ENCODE measurements around the gene PLD6. TPM values are rescaled to one million over a fixed set of nuclear protein-coding genes. Genes with fewer than 3 reads are reported as not detected.
A peak's percentile ranks its signal among the peaks of the same experiment; 100 is the strongest.

The PLD6 gene
- total and polyA plus RNA-seq, 2 donors (not counting 1 experiment from before 2014, with no cell fraction given) = 2.0 to 4.1 TPM

- H3K79me2 ChIP-seq (ENCODE audit: control insufficient read depth, insufficient read depth, low read length) = no peaks in the 10 kb centered on the region
- intact Hi-C loops (cut with micrococcal nuclease) = loop anchor here (10.0 kb wide), 1 partner anchor 48 kb away; the partner anchor contains the start of gene FLCN
- Mint-ChIP-seq H3K27ac (no peak overlapping the region), H3K9me3 (ENCODE audit: insufficient read depth) (no peaks in the 10 kb centered on the region), H3K4me3 (no peak overlapping the region), H3K27me3 (no peaks in the 10 kb centered on the region), H3K4me1 (peaks cover 30% of the 10 kb centered on the region)
- peaks cover 8 to 52% of the 10 kb centered on the region in 2 experiments for H3K36me3 ChIP-seq (replicated peaks in 1 of 2; ENCODE audit: control extremely low read depth in 1 of 2, control insufficient read depth in 1 of 2, extremely low read depth in 1 of 2, insufficient read depth in 2 of 2, low read length in 1 of 2)
- no peak overlapping the region for H2AFZ ChIP-seq (ENCODE audit: insufficient read depth, low read depth, low read length, poor library complexity, severe bottlenecking)
- H3K9ac ChIP-seq (ENCODE audit: low read length) = no peak overlapping the region
- TF ChIP-seq, protein P1, sequence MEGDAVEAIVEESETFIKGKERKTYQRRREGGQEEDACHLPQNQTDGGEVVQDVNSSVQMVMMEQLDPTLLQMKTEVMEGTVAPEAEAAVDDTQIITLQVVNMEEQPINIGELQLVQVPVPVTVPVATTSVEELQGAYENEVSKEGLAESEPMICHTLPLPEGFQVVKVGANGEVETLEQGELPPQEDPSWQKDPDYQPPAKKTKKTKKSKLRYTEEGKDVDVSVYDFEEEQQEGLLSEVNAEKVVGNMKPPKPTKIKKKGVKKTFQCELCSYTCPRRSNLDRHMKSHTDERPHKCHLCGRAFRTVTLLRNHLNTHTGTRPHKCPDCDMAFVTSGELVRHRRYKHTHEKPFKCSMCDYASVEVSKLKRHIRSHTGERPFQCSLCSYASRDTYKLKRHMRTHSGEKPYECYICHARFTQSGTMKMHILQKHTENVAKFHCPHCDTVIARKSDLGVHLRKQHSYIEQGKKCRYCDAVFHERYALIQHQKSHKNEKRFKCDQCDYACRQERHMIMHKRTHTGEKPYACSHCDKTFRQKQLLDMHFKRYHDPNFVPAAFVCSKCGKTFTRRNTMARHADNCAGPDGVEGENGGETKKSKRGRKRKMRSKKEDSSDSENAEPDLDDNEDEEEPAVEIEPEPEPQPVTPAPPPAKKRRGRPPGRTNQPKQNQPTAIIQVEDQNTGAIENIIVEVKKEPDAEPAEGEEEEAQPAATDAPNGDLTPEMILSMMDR (IDR thresholded peaks at IDR 0.05) = no peak
- TF ChIP-seq EZH2 (IDR thresholded peaks at IDR 0.05; ENCODE audit: borderline replicate concordance, insufficient read depth, low read depth, low read length, poor library complexity, severe bottlenecking) = no peak
- no peak overlapping the region for H3K4me3 ChIP-seq (ENCODE audit: control extremely low read depth in 1 of 5, extremely low read depth in 1 of 5, insufficient read depth in 1 of 5, low read depth in 2 of 5, low read length in 4 of 5)
- ATAC-seq (ENCODE audit: low read depth) = no peak
- H3K4me1 ChIP-seq (ENCODE audit: control insufficient read depth in 2 of 2, insufficient read depth in 2 of 2, low read length in 2 of 2) = peaks cover 14 to 31% of the 10 kb centered on the region in 2 donors
- H3K9me3 ChIP-seq (ENCODE audit: control extremely low read depth in 1 of 3, control insufficient read depth in 2 of 3, insufficient read depth in 1 of 3, low read length in 2 of 3) = peaks cover 0 to 4% (median 0%) of the 10 kb centered on the region in 3 donors
- H3K4me2 ChIP-seq (replicated peaks; ENCODE audit: low read depth, low read length, poor library complexity, severe bottlenecking) = no peak overlapping the region
- H3K27ac ChIP-seq (ENCODE audit: low read length in 2 of 2) = peak overlapping the region in 1 of 2 donors; percentile 52
- 87% methylated on average over 10 of the region's 14 CpGs for WGBS (ENCODE audit: insufficient coverage)
- CTCF ChIA-PET = no interaction called here
- no peaks in the 10 kb centered on the region for H3K27me3 ChIP-seq (replicated peaks in 1 of 4; ENCODE audit: control extremely low read depth in 1 of 4, control insufficient read depth in 3 of 4, insufficient read depth in 4 of 4, low read length in 3 of 4)
- no peak for DNase-seq
- POLR2A ChIA-PET = no interaction called here
- H4K20me1 ChIP-seq (ENCODE audit: control insufficient read depth, insufficient read depth, low read length, poor library complexity, severe bottlenecking) = no peaks in the 10 kb centered on the region
Observed at GRCh38 chr17:17186551-17187505, 19.3 kb downstream of the PLD6 start.

DNA sequence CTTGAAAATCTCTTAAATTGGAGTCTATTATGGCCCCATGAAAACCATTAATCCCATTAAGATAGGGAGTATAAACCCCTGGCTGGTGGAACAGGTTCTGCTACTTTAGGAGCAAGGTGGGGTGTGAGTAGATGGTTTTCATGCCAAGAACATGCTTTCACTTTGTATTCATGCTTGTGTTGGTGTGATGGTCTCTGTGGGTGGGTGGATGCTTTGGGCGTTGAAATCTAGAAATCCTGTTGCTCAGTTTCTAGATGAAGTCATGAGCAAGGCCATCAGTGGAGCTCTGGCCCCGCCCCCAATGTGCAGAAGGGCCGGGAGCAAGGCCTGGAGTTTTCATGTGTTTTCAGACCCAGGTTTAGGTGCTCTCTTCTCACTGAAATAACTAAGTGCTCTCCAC lies 20.1 kb downstream of the PLD6 start:
- Mint-ChIP-seq H3K27me3 (no peaks in the 10 kb centered on the region), H3K4me3 (no peak overlapping the region), H3K9me3 (ENCODE audit: insufficient read depth) (no peaks in the 10 kb centered on the region), H3K4me1 (peaks cover 31% of the 10 kb centered on the region), H3K27ac (peak overlapping the region; percentile 32)
- Histone ChIP-seq H2AFZ (ENCODE audit: insufficient read depth, low read depth, low read length, poor library complexity, severe bottlenecking) (no peak overlapping the region), H3K9me3 (ENCODE audit: control extremely low read depth in 1 of 3, control insufficient read depth in 2 of 3, insufficient read depth in 1 of 3, low read length in 2 of 3) (peaks cover 0 to 4% (median 0%) of the 10 kb centered on the region in 3 donors), H3K36me3 (replicated peaks in 1 of 2; ENCODE audit: control extremely low read depth in 1 of 2, control insufficient read depth in 1 of 2, extremely low read depth in 1 of 2, insufficient read depth in 2 of 2, low read length in 1 of 2) (peaks cover 8 to 52% of the 10 kb centered on the region in 2 experiments), H3K27me3 (replicated peaks in 1 of 4; ENCODE audit: control extremely low read depth in 1 of 4, control insufficient read depth in 3 of 4, insufficient read depth in 4 of 4, low read length in 3 of 4) (no peaks in the 10 kb centered on the region), H3K9ac (ENCODE audit: low read length) (no peak overlapping the region), H3K4me2 (replicated peaks; ENCODE audit: low read depth, low read length, poor library complexity, severe bottlenecking) (no peak overlapping the region), H4K20me1 (ENCODE audit: control insufficient read depth, insufficient read depth, low read length, poor library complexity, severe bottlenecking) (no peaks in the 10 kb centered on the region), H3K79me2 (ENCODE audit: control insufficient read depth, insufficient read depth, low read length) (no peaks in the 10 kb centered on the region), H3K4me1 (ENCODE audit: control insufficient read depth in 2 of 2, insufficient read depth in 2 of 2, low read length in 2 of 2) (peaks cover 19 to 37% of the 10 kb centered on the region in 2 donors), H3K4me3 (ENCODE audit: control extremely low read depth in 1 of 5, extremely low read depth in 1 of 5, insufficient read depth in 1 of 5, low read depth in 2 of 5, low read length in 4 of 5) (no peak overlapping the region), H3K27ac (ENCODE audit: low read length in 2 of 2) (peak overlapping the region in 1 of 2 donors; percentile 52)
- intact Hi-C loops (cut with micrococcal nuclease) = loop anchor here (10.0 kb wide), 1 partner anchor 49 kb away; the partner anchor contains the start of gene FLCN
- ChIA-PET POLR2A (no interaction called here), CTCF (no interaction called here)
- no peak for ATAC-seq (ENCODE audit: low read depth)
- DNase-seq = no peak
- TF ChIP-seq, protein P1 (IDR thresholded peaks at IDR 0.05) = no peak
- no peak for TF ChIP-seq EZH2 (IDR thresholded peaks at IDR 0.05; ENCODE audit: borderline replicate concordance, insufficient read depth, low read depth, low read length, poor library complexity, severe bottlenecking)
- 75% methylated on average over 2 of the region's 3 CpGs for WGBS (ENCODE audit: insufficient coverage)
